Neuron (in vitro differentiated cells): Measurements from ENCODE around the gene EEF1E1.

Source experiments
- H2AFZ ChIP-seq: one replicate; pipeline ENCODE4 v1.6.1; 2013; ENCODE audit warnings: low read depth, mild to moderate bottlenecking, inconsistent platforms, low read length, moderate library complexity
- H3K27me3 ChIP-seq: one replicate; pipeline ENCODE4 v1.6.1; 2013; ENCODE audit warnings: low read length; ENCODE audit not compliant: insufficient read depth
- H3K36me3 ChIP-seq: one replicate; pipeline ENCODE4 v1.6.1; 2013; ENCODE audit warnings: low read length; ENCODE audit not compliant: insufficient read depth
- H3K4me1 ChIP-seq: one replicate; pipeline ENCODE4 v1.6.1; 2013; ENCODE audit warnings: low read length; ENCODE audit not compliant: insufficient read depth
- H3K4me3 ChIP-seq: 2 replicates; pipeline ENCODE4 v1.5.1; 2013; ENCODE audit warnings: mild to moderate bottlenecking, low read length, moderate library complexity
- H3K9me3 ChIP-seq: one replicate; pipeline ENCODE4 v1.6.1; 2013; ENCODE audit warnings: low read length

The EEF1E1 gene

DNA sequence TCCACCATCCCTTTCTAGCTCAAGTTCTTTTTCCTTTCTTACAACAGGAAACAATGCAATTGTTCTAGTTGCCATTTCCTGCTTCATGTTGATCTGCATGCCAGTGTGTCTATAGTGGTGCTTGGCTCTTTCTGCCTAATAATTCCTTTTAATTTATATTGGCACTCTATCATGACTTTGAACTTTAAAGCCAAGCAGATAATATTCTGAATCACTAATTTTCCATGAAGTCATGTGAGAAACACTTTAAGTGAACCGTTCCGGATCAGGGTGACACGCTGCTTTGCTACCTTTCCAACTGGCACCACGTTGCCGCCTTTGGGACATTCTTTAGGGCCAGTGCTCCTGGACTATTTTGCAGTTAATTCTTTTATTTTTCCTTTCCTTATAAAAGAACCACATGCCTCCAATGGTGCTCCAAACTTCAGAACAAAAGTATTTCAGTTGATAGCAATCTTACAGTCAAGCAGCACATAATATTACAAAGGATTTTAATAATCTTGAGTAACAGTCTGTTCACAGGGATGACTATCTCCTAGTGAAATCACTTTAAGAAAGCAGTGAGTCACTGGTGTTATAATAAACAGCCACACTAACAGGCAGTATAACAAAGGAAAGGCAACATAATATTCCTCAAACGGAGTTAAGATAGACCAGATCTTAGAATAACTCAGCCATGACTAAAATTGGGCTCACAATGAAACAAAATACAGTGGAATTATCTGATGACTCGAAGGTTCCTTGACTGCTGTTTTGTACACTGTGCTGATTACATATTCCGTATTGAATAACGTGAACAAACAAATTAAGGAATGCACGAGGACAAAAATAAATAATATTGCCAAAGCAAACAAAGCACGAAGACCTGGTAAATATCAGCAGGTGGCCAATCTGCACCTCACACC is 19.1 kb downstream of the EEF1E1 start:
- peaks cover 31% of the 10 kb centered on the region for H3K36me3 ChIP-seq
- no peak overlapping the region for H3K4me3 ChIP-seq
- no peak overlapping the region for H2AFZ ChIP-seq
- no peaks in the 10 kb centered on the region for H3K4me1 ChIP-seq
- H3K9me3 ChIP-seq, result peaks cover 2% of the 10 kb centered on the region
- no peaks in the 10 kb centered on the region for H3K27me3 ChIP-seq

GRCh38 chr6:8082572-8082953 is 19.8 kb downstream of the EEF1E1 start:
- Histone ChIP-seq H2AFZ (no peak overlapping the region), H3K27me3 (no peaks in the 10 kb centered on the region), H3K9me3 (no peaks in the 10 kb centered on the region), H3K36me3 (peaks cover 25% of the 10 kb centered on the region), H3K4me3 (no peak overlapping the region), H3K4me1 (no peaks in the 10 kb centered on the region)

GRCh38 chr6:8080362-8081151 is 21.8 kb downstream of the EEF1E1 start:
- Histone ChIP-seq H3K4me3 (no peak overlapping the region), H3K4me1 (no peaks in the 10 kb centered on the region), H3K27me3 (no peaks in the 10 kb centered on the region), H3K36me3 (peaks cover 10% of the 10 kb centered on the region), H3K9me3 (no peaks in the 10 kb centered on the region), H2AFZ (no peak overlapping the region)

DNA sequence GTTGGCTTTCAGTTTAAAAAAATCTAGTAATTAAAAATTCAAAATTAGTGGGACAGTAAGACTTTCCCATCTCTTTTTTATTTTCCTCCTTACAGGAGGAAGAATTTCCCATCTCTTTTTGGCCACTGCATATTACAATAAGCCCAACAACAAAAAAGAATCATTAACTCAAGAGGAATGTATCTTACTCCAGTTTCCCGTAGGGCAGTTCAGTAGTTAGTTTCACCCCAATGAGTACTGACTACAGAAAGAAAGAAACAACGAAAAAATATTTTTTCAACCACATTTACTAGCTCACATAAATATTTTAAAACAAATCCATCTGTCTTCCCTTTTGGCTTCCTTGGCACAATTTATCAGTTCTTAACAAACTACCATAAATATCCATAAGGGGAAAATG is 23.2 kb downstream of the EEF1E1 start:
- Histone ChIP-seq H3K9me3 (no peaks in the 10 kb centered on the region), H3K36me3 (peaks cover 6% of the 10 kb centered on the region), H3K27me3 (no peaks in the 10 kb centered on the region), H2AFZ (no peak overlapping the region), H3K4me1 (no peaks in the 10 kb centered on the region), H3K4me3 (no peak overlapping the region)

DNA sequence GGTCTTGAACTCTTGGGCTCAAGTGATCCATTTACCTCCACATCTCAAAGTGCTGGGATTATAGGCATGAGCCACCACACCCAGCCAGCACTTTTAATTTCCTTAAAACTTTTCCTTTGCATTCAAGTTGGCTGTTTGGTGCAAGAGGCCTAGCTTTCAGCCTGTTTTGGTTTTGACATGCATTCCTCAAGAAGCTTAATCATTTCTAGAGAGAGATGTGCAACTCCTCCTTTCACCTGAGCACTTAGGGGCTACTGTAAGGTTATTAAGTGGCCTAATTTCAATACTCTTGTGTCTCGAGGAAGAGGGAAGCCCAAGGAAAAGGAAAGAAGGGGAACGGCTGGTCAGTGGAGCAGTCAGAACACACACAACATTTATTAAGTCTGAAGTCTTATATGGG is 24.4 kb downstream of the EEF1E1 start:
- no peaks in the 10 kb centered on the region for H3K27me3 ChIP-seq
- H3K4me1 ChIP-seq, result no peaks in the 10 kb centered on the region
- H3K4me3 ChIP-seq, result no peak overlapping the region
- no peaks in the 10 kb centered on the region for H3K9me3 ChIP-seq
- H2AFZ ChIP-seq, result no peak overlapping the region
- peaks cover 5% of the 10 kb centered on the region for H3K36me3 ChIP-seq

GRCh38 chr6:8075704-8076103 is 26.6 kb downstream of the EEF1E1 start:
- Histone ChIP-seq H2AFZ (no peak overlapping the region), H3K27me3 (no peaks in the 10 kb centered on the region), H3K9me3 (no peaks in the 10 kb centered on the region), H3K4me1 (no peaks in the 10 kb centered on the region), H3K4me3 (no peak overlapping the region), H3K36me3 (peaks cover 3% of the 10 kb centered on the region)

- Histone ChIP-seq H2AFZ (no peak overlapping the region), H3K27me3 (no peaks in the 10 kb centered on the region), H3K9me3 (no peaks in the 10 kb centered on the region), H3K36me3 (peaks cover 3% of the 10 kb centered on the region), H3K4me3 (no peak overlapping the region), H3K4me1 (no peaks in the 10 kb centered on the region)
These were observed 27.2 kb downstream of the EEF1E1 start for GRCh38 chr6:8075185-8075584.

- H3K4me3 ChIP-seq, result no peak overlapping the region
- H3K9me3 ChIP-seq, result no peaks in the 10 kb centered on the region
- no peak overlapping the region for H2AFZ ChIP-seq
- peaks cover 4% of the 10 kb centered on the region for H3K4me1 ChIP-seq
- H3K27me3 ChIP-seq, result no peaks in the 10 kb centered on the region
- no peaks in the 10 kb centered on the region for H3K36me3 ChIP-seq
These were observed 28.1 kb downstream of the EEF1E1 start for GRCh38 chr6:8074213-8074612.

GRCh38 chr6:8073758-8074157 is 28.6 kb downstream of the EEF1E1 start:
- Histone ChIP-seq H3K36me3 (no peaks in the 10 kb centered on the region), H3K4me1 (peaks cover 7% of the 10 kb centered on the region), H3K27me3 (no peaks in the 10 kb centered on the region), H2AFZ (no peak overlapping the region), H3K4me3 (no peak overlapping the region), H3K9me3 (no peaks in the 10 kb centered on the region)

- peaks cover 7% of the 10 kb centered on the region for H3K4me1 ChIP-seq
- H3K36me3 ChIP-seq, result no peaks in the 10 kb centered on the region
- H3K27me3 ChIP-seq, result no peaks in the 10 kb centered on the region
- H2AFZ ChIP-seq, result no peak overlapping the region
- no peaks in the 10 kb centered on the region for H3K9me3 ChIP-seq
- H3K4me3 ChIP-seq, result no peak overlapping the region
These were observed 31.6 kb downstream of the EEF1E1 start for GRCh38 chr6:8070718-8071117.

DNA sequence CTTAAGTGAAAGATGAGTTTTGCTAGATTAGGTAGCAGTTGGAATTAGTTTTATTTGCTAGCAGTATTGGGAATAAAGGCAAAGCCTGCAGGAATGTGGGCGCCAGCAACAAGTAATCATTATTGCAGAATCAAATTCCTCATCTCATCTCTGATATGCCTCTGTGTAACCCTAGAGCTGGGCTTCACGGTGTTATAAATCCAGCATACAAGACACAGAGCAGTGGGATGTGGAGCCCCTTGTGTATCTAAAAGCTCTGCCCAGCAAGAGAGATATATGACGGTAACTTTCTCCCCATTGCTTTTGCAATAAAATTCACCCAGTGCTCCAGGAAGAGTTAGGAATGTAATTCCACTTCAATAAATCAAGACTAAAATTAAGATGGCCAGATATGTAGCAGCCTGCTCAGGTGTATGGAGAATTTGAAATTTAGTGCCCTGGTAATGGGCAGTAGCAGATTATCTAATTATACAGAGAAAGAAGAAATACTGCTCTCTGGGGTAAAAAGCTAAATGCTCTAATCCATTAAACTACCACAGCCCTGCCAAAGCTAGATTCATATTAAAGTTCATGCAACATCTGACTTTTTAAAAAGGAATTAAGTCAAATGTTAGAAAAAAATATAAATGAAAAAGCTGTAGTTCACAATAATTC is 32.6 kb downstream of the EEF1E1 start:
- H3K9me3 ChIP-seq, result no peaks in the 10 kb centered on the region
- H3K36me3 ChIP-seq, result no peaks in the 10 kb centered on the region
- no peak overlapping the region for H2AFZ ChIP-seq
- H3K27me3 ChIP-seq, result no peaks in the 10 kb centered on the region
- peaks cover 8% of the 10 kb centered on the region for H3K4me1 ChIP-seq
- H3K4me3 ChIP-seq, result no peak overlapping the region

- H3K36me3 ChIP-seq, result no peaks in the 10 kb centered on the region
- no peak overlapping the region for H2AFZ ChIP-seq
- no peaks in the 10 kb centered on the region for H3K27me3 ChIP-seq
- no peaks in the 10 kb centered on the region for H3K9me3 ChIP-seq
- H3K4me3 ChIP-seq, result no peak overlapping the region
- H3K4me1 ChIP-seq, result peaks cover 12% of the 10 kb centered on the region
These were observed 33.2 kb downstream of the EEF1E1 start for GRCh38 chr6:8069151-8069550.

GRCh38 chr6:8066108-8066507 is 36.2 kb downstream of the EEF1E1 start:
- H3K9me3 ChIP-seq, result no peaks in the 10 kb centered on the region
- no peak overlapping the region for H2AFZ ChIP-seq
- H3K4me1 ChIP-seq, result peaks cover 18% of the 10 kb centered on the region
- H3K27me3 ChIP-seq, result no peaks in the 10 kb centered on the region
- no peak overlapping the region for H3K4me3 ChIP-seq
- H3K36me3 ChIP-seq, result peaks cover 8% of the 10 kb centered on the region
